ENCODE results near the gene RAPGEF4.

The RAPGEF4 gene

GRCh38 chr2:172949522-172949921 is 213.9 kb downstream of the RAPGEF4 start:
- Histone ChIP-seq H3K36me3 (replicated peaks in 1 of 2; ENCODE audit: control insufficient read depth in 2 of 2, insufficient read depth in 2 of 2, low read length in 2 of 2) (no peaks in the 10 kb centered on the region), H2AFZ (ENCODE audit: low read length) (no peak overlapping the region), H3K4me2 (ENCODE audit: insufficient read depth, low read length, poor library complexity, severe bottlenecking) (no peak overlapping the region), H3K23ac (ENCODE audit: low read depth, low read length, poor library complexity) (no peak overlapping the region), H3K27ac (replicated peaks; ENCODE audit: low read length) (no peak overlapping the region), H2BK15ac (ENCODE audit: low read length) (no peak overlapping the region), H3K79me1 (ENCODE audit: low read depth, low read length) (no peaks in the 10 kb centered on the region), H3K9me3 (replicated peaks in 1 of 2; ENCODE audit: control insufficient read depth in 2 of 2, insufficient read depth in 1 of 2, low read depth in 1 of 2, low read length in 2 of 2) (no peaks in the 10 kb centered on the region), H3K4ac (ENCODE audit: low read length) (no peak overlapping the region), H3K9ac (ENCODE audit: low read depth, low read length, poor library complexity) (no peak overlapping the region), H2BK12ac (ENCODE audit: low read length) (no peak overlapping the region), H4K8ac (ENCODE audit: low read depth, low read length) (no peak overlapping the region), H2AK5ac (ENCODE audit: low read depth, low read length) (no peak overlapping the region), H3K4me3 (ENCODE audit: low read length in 2 of 2) (no peak overlapping the region), H3K14ac (ENCODE audit: low read length) (no peak overlapping the region), H2BK120ac (ENCODE audit: low read depth, low read length) (no peak overlapping the region), H3K4me1 (ENCODE audit: control insufficient read depth in 2 of 2, insufficient read depth in 1 of 2, low read depth in 1 of 2, low read length in 2 of 2) (no peaks in the 10 kb centered on the region), H3K18ac (ENCODE audit: low read length) (no peak overlapping the region), H3K27me3 (ENCODE audit: control insufficient read depth in 3 of 3, insufficient read depth in 3 of 3, low read depth in 1 of 3, low read length in 3 of 3) (no peaks in the 10 kb centered on the region), H4K91ac (ENCODE audit: low read depth, low read length, poor library complexity) (no peak overlapping the region), H2BK5ac (ENCODE audit: low read length) (no peak overlapping the region)
- no peak for DNase-seq (ENCODE audit: low spot score)

GRCh38 chr2:172950565-172950964 is 214.9 kb downstream of the RAPGEF4 start:
- Histone ChIP-seq H3K14ac (ENCODE audit: low read length) (no peak overlapping the region), H4K91ac (ENCODE audit: low read depth, low read length, poor library complexity) (no peak overlapping the region), H2BK12ac (ENCODE audit: low read length) (no peak overlapping the region), H3K4ac (ENCODE audit: low read length) (no peak overlapping the region), H3K9me3 (replicated peaks in 1 of 2; ENCODE audit: control insufficient read depth in 2 of 2, insufficient read depth in 1 of 2, low read depth in 1 of 2, low read length in 2 of 2) (no peaks in the 10 kb centered on the region), H2BK120ac (ENCODE audit: low read depth, low read length) (no peak overlapping the region), H3K36me3 (replicated peaks in 1 of 2; ENCODE audit: control insufficient read depth in 2 of 2, insufficient read depth in 2 of 2, low read length in 2 of 2) (no peaks in the 10 kb centered on the region), H3K4me1 (ENCODE audit: control insufficient read depth in 2 of 2, insufficient read depth in 1 of 2, low read depth in 1 of 2, low read length in 2 of 2) (peaks cover 0 to under 1% of the 10 kb centered on the region in 2 donors), H3K4me2 (ENCODE audit: insufficient read depth, low read length, poor library complexity, severe bottlenecking) (no peak overlapping the region), H3K79me1 (ENCODE audit: low read depth, low read length) (no peaks in the 10 kb centered on the region), H3K27me3 (ENCODE audit: control insufficient read depth in 3 of 3, insufficient read depth in 3 of 3, low read depth in 1 of 3, low read length in 3 of 3) (no peaks in the 10 kb centered on the region), H3K4me3 (ENCODE audit: low read length in 2 of 2) (no peak overlapping the region), H3K9ac (ENCODE audit: low read depth, low read length, poor library complexity) (no peak overlapping the region), H3K18ac (ENCODE audit: low read length) (no peak overlapping the region), H3K23ac (ENCODE audit: low read depth, low read length, poor library complexity) (no peak overlapping the region), H2BK5ac (ENCODE audit: low read length) (no peak overlapping the region), H2AK5ac (ENCODE audit: low read depth, low read length) (no peak overlapping the region), H2AFZ (ENCODE audit: low read length) (no peak overlapping the region), H3K27ac (replicated peaks; ENCODE audit: low read length) (no peak overlapping the region), H2BK15ac (ENCODE audit: low read length) (no peak overlapping the region), H4K8ac (ENCODE audit: low read depth, low read length) (no peak overlapping the region)
- DNase-seq (ENCODE audit: low spot score), result no peak

- no CpG with 5 or more reads among the region's 2 CpGs for WGBS, 2 donors (ENCODE audit: extremely low coverage in 2 of 2, insufficient read length in 2 of 2, insufficient replicate concordance in 1 of 2)
- H3K4ac ChIP-seq (ENCODE audit: low read length), result no peak overlapping the region
Measured at GRCh38 chr2:172951554-172951953, 215.9 kb downstream of the RAPGEF4 start.

GRCh38 chr2:172953411-172953810 is 217.8 kb downstream of the RAPGEF4 start:
- no peak overlapping the region for H3K27ac ChIP-seq (replicated peaks; ENCODE audit: low read length)
- H3K9me3 ChIP-seq (replicated peaks in 1 of 2; ENCODE audit: control insufficient read depth in 2 of 2, insufficient read depth in 1 of 2, low read depth in 1 of 2, low read length in 2 of 2), result no peaks in the 10 kb centered on the region
- no peak overlapping the region for H3K4ac ChIP-seq (ENCODE audit: low read length)
- H2BK5ac ChIP-seq (ENCODE audit: low read length), result no peak overlapping the region
- H3K18ac ChIP-seq (ENCODE audit: low read length), result no peak overlapping the region
- no peak overlapping the region for H3K14ac ChIP-seq (ENCODE audit: low read length)
- no CpG with 5 or more reads among the region's 1 CpG for WGBS, 2 donors (ENCODE audit: extremely low coverage in 2 of 2, insufficient read length in 2 of 2, insufficient replicate concordance in 1 of 2)
- H2AK5ac ChIP-seq (ENCODE audit: low read depth, low read length), result no peak overlapping the region
- DNase-seq (ENCODE audit: low spot score), result no peak
- H3K79me1 ChIP-seq (ENCODE audit: low read depth, low read length), result no peaks in the 10 kb centered on the region
- H3K4me2 ChIP-seq (ENCODE audit: insufficient read depth, low read length, poor library complexity, severe bottlenecking), result no peak overlapping the region
- H2BK15ac ChIP-seq (ENCODE audit: low read length), result no peak overlapping the region
- no peak overlapping the region for H2BK12ac ChIP-seq (ENCODE audit: low read length)
- H4K91ac ChIP-seq (ENCODE audit: low read depth, low read length, poor library complexity), result no peak overlapping the region
- no peak overlapping the region for H3K9ac ChIP-seq (ENCODE audit: low read depth, low read length, poor library complexity)
- no peak overlapping the region for H2BK120ac ChIP-seq (ENCODE audit: low read depth, low read length)
- H3K4me3 ChIP-seq (ENCODE audit: low read length in 2 of 2), result no peak overlapping the region
- H4K8ac ChIP-seq (ENCODE audit: low read depth, low read length), result no peak overlapping the region
- H3K23ac ChIP-seq (ENCODE audit: low read depth, low read length, poor library complexity), result no peak overlapping the region
- peaks cover 0 to 1% of the 10 kb centered on the region in 2 donors for H3K4me1 ChIP-seq (ENCODE audit: control insufficient read depth in 2 of 2, insufficient read depth in 1 of 2, low read depth in 1 of 2, low read length in 2 of 2)
- H3K27me3 ChIP-seq (ENCODE audit: control insufficient read depth in 3 of 3, insufficient read depth in 3 of 3, low read depth in 1 of 3, low read length in 3 of 3), result no peaks in the 10 kb centered on the region
- no peaks in the 10 kb centered on the region for H3K36me3 ChIP-seq (replicated peaks in 1 of 2; ENCODE audit: control insufficient read depth in 2 of 2, insufficient read depth in 2 of 2, low read length in 2 of 2)
- H2AFZ ChIP-seq (ENCODE audit: low read length), result no peak overlapping the region

More at GRCh38 chr2:172951554-172951953, 215.9 kb downstream of the RAPGEF4 start:
- no peak overlapping the region for H3K18ac ChIP-seq (ENCODE audit: low read length)
- no peak overlapping the region for H3K4me3 ChIP-seq (ENCODE audit: low read length in 2 of 2)
- no peak overlapping the region for H3K9ac ChIP-seq (ENCODE audit: low read depth, low read length, poor library complexity)
- H4K91ac ChIP-seq (ENCODE audit: low read depth, low read length, poor library complexity), result no peak overlapping the region
- no peak for DNase-seq (ENCODE audit: low spot score)
- H2AFZ ChIP-seq (ENCODE audit: low read length), result no peak overlapping the region
- no peaks in the 10 kb centered on the region for H3K36me3 ChIP-seq (replicated peaks in 1 of 2; ENCODE audit: control insufficient read depth in 2 of 2, insufficient read depth in 2 of 2, low read length in 2 of 2)
- H2BK120ac ChIP-seq (ENCODE audit: low read depth, low read length), result no peak overlapping the region
- no peak overlapping the region for H3K27ac ChIP-seq (replicated peaks; ENCODE audit: low read length)
- H2BK12ac ChIP-seq (ENCODE audit: low read length), result no peak overlapping the region
- no peak overlapping the region for H4K8ac ChIP-seq (ENCODE audit: low read depth, low read length)
- H3K4me2 ChIP-seq (ENCODE audit: insufficient read depth, low read length, poor library complexity, severe bottlenecking), result no peak overlapping the region
- H3K23ac ChIP-seq (ENCODE audit: low read depth, low read length, poor library complexity), result no peak overlapping the region
- H3K4me1 ChIP-seq (ENCODE audit: control insufficient read depth in 2 of 2, insufficient read depth in 1 of 2, low read depth in 1 of 2, low read length in 2 of 2), result peaks cover 0 to 1% of the 10 kb centered on the region in 2 donors
- H3K9me3 ChIP-seq (replicated peaks in 1 of 2; ENCODE audit: control insufficient read depth in 2 of 2, insufficient read depth in 1 of 2, low read depth in 1 of 2, low read length in 2 of 2), result no peaks in the 10 kb centered on the region
- H3K79me1 ChIP-seq (ENCODE audit: low read depth, low read length), result no peaks in the 10 kb centered on the region
- H2BK5ac ChIP-seq (ENCODE audit: low read length), result no peak overlapping the region
- H2AK5ac ChIP-seq (ENCODE audit: low read depth, low read length), result no peak overlapping the region
- H2BK15ac ChIP-seq (ENCODE audit: low read length), result no peak overlapping the region
- H3K14ac ChIP-seq (ENCODE audit: low read length), result no peak overlapping the region
- H3K27me3 ChIP-seq (ENCODE audit: control insufficient read depth in 3 of 3, insufficient read depth in 3 of 3, low read depth in 1 of 3, low read length in 3 of 3), result no peaks in the 10 kb centered on the region
